GM13976 (cell line): Measurements from ENCODE around the gene ZFP82.

Source experiments
- DNase-seq: peaks from one replicate; pipeline ENCODE4 v3.0.0; 2012; ENCODE audit warnings: low spot score
- in situ Hi-C: fragments of 300-500 bp; cut with MboI; formaldehyde crosslinking; loops from one replicate; pipeline ENCODE4 v1.12.0; 2022; ENCODE audit warnings: low sequenced_read_pairs, mixed read lengths, inconsistent platforms; ENCODE audit not compliant: unreplicated experiment
- TF ChIP-seq, protein P1 (sequence below): IDR thresholded peaks from 2 replicates; pipeline ENCODE4 v1.5.1; 2012; ENCODE audit warnings: borderline replicate concordance, mild to moderate bottlenecking; ENCODE audit not compliant: insufficient read depth; ENCODE audit errors: extremely low read depth, missing control alignments, control extremely low read depth

Gene ZFP82

DNA sequence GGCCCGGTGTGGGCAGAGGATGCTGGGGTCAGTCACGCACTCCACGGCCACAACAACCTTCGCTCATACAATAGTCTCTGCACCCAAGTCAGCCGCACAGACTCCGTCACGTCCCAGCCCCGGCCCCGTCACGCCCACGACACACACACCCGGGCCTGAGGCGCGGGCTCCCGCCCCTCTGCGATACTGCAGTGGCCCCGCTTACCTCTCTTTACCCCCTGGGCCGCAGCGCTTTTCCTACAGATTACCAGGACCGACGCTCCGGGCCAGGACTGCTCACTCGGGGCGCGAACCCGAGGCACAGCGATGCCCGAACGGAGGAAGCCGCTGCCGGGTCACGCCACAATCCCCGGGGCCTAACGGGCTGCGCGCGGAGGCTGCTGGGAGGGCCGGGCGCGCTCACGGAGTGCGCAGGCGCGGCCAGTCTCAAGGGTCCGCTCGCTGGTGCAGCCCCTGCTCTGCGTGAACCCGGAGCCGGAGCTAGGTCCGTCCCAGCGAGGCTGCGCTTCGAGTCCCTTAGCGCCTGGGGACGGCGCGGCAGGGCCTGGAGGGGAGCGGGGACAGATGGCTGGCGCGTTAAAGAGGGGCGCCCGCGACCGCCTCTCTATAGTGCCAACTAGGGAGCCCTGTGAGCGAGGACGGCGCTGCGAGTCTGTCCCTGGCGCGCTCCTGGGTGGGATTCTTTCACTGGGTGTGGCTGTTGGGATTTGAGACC lies at the start of gene ZFP82:
ZFP82 (minus strand) TSS at position 358 of the 715 bp plus-strand sequence. CDS start 8,855 bp downstream, outside the sequence.
- peak; percentile 94 for DNase-seq
- in situ Hi-C loops: no loop called here
- TF ChIP-seq, protein P1, sequence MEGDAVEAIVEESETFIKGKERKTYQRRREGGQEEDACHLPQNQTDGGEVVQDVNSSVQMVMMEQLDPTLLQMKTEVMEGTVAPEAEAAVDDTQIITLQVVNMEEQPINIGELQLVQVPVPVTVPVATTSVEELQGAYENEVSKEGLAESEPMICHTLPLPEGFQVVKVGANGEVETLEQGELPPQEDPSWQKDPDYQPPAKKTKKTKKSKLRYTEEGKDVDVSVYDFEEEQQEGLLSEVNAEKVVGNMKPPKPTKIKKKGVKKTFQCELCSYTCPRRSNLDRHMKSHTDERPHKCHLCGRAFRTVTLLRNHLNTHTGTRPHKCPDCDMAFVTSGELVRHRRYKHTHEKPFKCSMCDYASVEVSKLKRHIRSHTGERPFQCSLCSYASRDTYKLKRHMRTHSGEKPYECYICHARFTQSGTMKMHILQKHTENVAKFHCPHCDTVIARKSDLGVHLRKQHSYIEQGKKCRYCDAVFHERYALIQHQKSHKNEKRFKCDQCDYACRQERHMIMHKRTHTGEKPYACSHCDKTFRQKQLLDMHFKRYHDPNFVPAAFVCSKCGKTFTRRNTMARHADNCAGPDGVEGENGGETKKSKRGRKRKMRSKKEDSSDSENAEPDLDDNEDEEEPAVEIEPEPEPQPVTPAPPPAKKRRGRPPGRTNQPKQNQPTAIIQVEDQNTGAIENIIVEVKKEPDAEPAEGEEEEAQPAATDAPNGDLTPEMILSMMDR: no peak

DNA sequence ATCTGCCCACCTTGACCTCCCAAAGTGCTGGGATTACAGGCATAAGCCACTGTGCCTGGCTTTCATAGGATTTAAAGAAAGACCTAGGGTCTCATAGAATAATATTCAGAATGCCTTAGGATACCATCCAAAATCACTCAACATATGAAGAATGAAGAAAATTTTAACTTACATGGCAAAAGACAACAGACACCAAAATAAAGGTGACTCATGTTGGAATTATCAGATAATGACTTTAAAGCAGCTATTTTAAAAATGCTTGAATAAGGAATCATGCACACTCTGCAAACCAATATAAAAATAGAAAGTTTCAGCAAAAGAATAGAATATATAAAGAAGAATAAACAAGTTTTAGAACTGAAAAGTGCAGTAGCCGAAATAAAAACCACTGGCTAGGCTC lies 41.6 kb upstream of the ZFP82 start:
- DNase-seq: no peak
- TF ChIP-seq, protein P1: no peak
- in situ Hi-C loops: no loop called here

DNA sequence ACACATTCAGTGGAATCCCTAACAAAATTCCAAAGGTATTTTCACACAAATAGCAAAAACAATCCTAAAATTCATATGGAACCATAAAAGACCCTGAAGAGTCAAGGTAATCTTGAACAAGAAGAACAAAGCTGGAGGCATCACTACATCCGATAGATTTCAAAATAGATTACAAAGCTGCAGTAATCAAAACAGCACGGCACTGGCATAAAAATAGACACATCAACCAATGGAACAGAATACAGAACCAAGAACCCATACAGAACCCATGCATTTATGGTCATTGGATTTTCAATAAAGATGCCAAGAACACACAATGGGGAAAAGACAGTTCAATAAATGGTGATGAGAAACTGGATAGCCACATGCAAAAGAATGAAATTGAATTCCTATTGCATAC lies 38.4 kb upstream of the ZFP82 start:
- no peak for DNase-seq
- in situ Hi-C loops: no loop called here
- TF ChIP-seq, protein P1: no peak

DNA sequence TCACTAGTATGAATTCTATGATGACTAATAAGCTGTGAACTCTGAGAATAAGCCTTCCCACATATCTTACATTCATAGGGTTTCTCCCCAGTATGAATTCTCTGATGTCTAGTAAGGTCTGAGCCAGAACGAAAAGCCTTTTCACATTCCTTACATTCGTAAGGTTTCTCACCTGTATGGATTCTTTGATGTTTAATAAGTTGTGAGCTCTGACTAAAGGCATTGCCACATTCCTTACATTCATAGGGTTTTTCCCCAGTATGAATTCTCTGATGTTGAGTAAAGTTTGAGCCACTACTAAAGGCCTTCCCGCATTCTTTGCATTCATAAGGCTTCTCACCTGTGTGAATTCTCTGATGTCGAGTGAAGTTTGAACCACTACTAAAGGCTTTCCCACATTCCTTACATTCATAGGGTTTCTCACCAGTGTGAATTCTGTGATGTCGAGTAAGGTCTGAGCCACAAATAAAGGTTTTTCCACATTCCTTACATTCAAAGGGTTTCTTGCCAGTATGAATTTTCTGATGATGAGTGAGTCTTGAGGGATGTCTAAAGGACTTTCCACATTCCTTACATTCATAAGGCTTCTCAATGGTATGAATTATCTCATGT lies 30.7 kb upstream of the ZFP82 start:
- in situ Hi-C loops: no loop called here
- TF ChIP-seq, protein P1: no peak
- no peak for DNase-seq

DNA sequence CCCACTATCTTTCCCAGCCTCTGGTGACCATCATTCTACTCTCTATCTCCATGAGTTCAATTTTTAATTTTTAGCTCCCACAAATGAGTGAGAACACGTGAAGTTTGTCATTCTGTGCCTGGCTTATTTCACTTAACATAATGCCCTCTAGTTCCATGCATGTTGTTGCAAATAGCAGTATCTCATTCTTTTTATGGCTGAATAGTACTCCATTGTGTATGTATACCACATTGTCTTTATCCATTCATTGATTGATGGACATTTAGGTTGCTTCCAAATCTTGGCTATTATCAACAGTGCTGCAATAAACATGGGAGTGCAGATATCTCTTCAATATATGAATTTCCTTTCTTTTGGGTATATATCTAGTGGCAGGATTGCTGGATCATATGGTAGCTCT lies 22.9 kb upstream of the ZFP82 start:
- no peak for DNase-seq
- in situ Hi-C loops: no loop called here
- TF ChIP-seq, protein P1: no peak

DNA sequence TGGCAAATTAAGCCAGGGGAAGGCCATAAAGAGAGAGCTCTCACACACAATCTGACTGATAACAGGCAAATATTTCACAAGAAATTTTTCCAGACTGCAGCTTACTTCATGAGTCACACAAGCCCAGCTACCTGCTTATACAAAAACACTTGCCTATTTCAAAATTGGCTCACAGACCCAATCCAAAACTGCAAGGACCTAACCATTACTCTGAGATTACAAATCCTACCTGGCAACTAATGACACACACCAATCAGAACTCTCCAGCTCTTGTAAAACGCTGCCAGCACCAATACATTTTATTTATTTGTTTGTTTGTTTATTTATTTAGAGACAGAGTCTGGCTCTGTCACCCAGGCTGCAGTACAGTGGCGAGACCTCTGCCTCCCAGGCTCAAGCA lies 18.1 kb upstream of the ZFP82 start:
- DNase-seq: peak; percentile 46
- in situ Hi-C loops: no loop called here

More for the DNA sequence above, 18.1 kb upstream of the ZFP82 start:
- TF ChIP-seq, protein P1: no peak
